Suprapubic skin (tissue), 3 donors: Measurements from ENCODE around the gene GC.

Experiments used
- EP300 ChIP-seq: sonication (generic); formaldehyde crosslinking; IDR thresholded peaks from one replicate; pipeline ENCODE4 v1.6.1; 2017; ENCODE audit warnings: antibody characterized with exemption
- TF ChIP-seq, protein P1 (sequence below), 2 donors: fragments of 200-600 bp in 1 of 2; fragments of 450-650 bp in 1 of 2; sonication (generic) in 1 of 2; IDR thresholded peaks; one replicate each; pipeline ENCODE4 v1.5.1; 2016 to 2019; ENCODE audit warnings: antibody characterized with exemption in 2 of 2, mild to moderate bottlenecking in 1 of 2, moderate library complexity in 1 of 2

DNA sequence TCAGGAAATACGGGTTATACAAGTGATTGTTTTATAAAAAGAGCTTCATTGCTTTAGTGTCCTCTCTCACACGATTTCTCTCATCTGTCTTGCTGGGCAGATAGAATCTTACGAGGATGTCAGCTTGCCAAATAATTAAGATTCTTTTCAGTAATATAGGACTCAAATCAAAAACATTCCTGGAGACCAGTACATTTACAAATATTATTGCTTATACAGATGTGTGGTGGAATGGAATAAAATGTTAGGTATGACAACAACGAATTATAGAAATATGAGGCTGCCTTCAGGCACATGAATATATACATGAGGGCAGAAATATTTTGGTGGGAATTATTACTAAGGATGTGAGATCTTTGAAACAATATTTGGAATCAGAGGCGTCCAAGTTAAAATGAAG, 88.9 kb downstream of the GC start:
- TF ChIP-seq, protein P1, sequence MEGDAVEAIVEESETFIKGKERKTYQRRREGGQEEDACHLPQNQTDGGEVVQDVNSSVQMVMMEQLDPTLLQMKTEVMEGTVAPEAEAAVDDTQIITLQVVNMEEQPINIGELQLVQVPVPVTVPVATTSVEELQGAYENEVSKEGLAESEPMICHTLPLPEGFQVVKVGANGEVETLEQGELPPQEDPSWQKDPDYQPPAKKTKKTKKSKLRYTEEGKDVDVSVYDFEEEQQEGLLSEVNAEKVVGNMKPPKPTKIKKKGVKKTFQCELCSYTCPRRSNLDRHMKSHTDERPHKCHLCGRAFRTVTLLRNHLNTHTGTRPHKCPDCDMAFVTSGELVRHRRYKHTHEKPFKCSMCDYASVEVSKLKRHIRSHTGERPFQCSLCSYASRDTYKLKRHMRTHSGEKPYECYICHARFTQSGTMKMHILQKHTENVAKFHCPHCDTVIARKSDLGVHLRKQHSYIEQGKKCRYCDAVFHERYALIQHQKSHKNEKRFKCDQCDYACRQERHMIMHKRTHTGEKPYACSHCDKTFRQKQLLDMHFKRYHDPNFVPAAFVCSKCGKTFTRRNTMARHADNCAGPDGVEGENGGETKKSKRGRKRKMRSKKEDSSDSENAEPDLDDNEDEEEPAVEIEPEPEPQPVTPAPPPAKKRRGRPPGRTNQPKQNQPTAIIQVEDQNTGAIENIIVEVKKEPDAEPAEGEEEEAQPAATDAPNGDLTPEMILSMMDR (IDR thresholded peaks at IDR 0.05) = no peak
- TF ChIP-seq EP300 = no peak
